Caco-2 (cell line): ENCODE data around the gene TRIM8. TPM values are rescaled to one million over a fixed set of nuclear protein-coding genes. Genes with fewer than 3 reads are reported as not detected.
"Not testable (repeated sequence)": the region's sequence is repeated elsewhere in the genome, so short reads cannot be mapped to it uniquely, and the experiment has no call there.

Experiments used
- BruUV-seq: library from RNA; stranded (reverse); fragments of 400-500 nt; replicated peaks from 2 replicates; lab custom pipeline; 2021; lab: Mats Ljungman, UMichigan
- CTCF ChIA-PET: fragments of 300-600 bp; sonication (Branson Sonifier 250); formaldehyde crosslinking; loops from one replicate; lab custom pipeline; 2022; ENCODE audit warnings: antibody characterized with exemption; lab: Charles Lee
- POLR2A ChIA-PET: fragments of 300-600 bp; sonication (Branson Sonifier 250); formaldehyde crosslinking; loops from one replicate; lab custom pipeline; 2022; ENCODE audit warnings: antibody characterized with exemption; lab: Charles Lee
- DNase-seq, 2 experiments: peaks; one replicate each; pipeline versions ENCODE4 v3.0.0 to v3.0.0-alpha.2; 2020 to 2022
- H3K27me3 ChIP-seq: replicated peaks from 2 replicates; pipeline ENCODE4 v1.6.0; 2011; ENCODE audit warnings: low read length; ENCODE audit not compliant: control insufficient read depth, insufficient read depth
- H3K36me3 ChIP-seq: 2 replicates; pipeline ENCODE4 v1.5.1; 2011; ENCODE audit warnings: low read length; ENCODE audit not compliant: control insufficient read depth, insufficient read depth
- H3K4me1 ChIP-seq: fragments of 250-450 bp; sonication (Bioruptor Pico); 2 replicates; pipeline ENCODE4 v1.5.1; 2020; ENCODE audit warnings: mild to moderate bottlenecking
- H3K4me3 ChIP-seq: 2 replicates; pipeline ENCODE4 v1.5.1; 2011; ENCODE audit warnings: low read depth, mild to moderate bottlenecking, control low read depth, low read length
- H3K9me3 ChIP-seq: fragments of 250-450 bp; sonication (Bioruptor Pico); 2 replicates; pipeline ENCODE4 v1.5.1; 2020; ENCODE audit warnings: mild to moderate bottlenecking, moderate library complexity
- H3K27ac Mint-ChIP-seq: one replicate; pipeline ENCODE4 v1.8.0; 2022; ENCODE audit warnings: mixed read lengths; ENCODE audit not compliant: unreplicated experiment
- H3K27me3 Mint-ChIP-seq: one replicate; pipeline ENCODE4 v1.8.0; 2022; ENCODE audit warnings: mixed read lengths; ENCODE audit not compliant: insufficient read depth, unreplicated experiment
- H3K36me3 Mint-ChIP-seq: one replicate; pipeline ENCODE4 v1.8.0; 2022; ENCODE audit warnings: mild to moderate bottlenecking, mixed read lengths; ENCODE audit not compliant: insufficient read depth, unreplicated experiment
- H3K4me1 Mint-ChIP-seq: one replicate; pipeline ENCODE4 v1.8.0; 2022; ENCODE audit warnings: low read depth, mixed read lengths; ENCODE audit not compliant: unreplicated experiment
- H3K4me3 Mint-ChIP-seq: one replicate; pipeline ENCODE4 v1.8.0; 2022; ENCODE audit warnings: mild to moderate bottlenecking, moderate library complexity, mixed read lengths; ENCODE audit not compliant: unreplicated experiment
- H3K9me3 Mint-ChIP-seq: one replicate; pipeline ENCODE4 v1.8.0; 2022; ENCODE audit warnings: mixed read lengths; ENCODE audit not compliant: unreplicated experiment
- intact Hi-C: fragments of 100-400 bp; cut with micrococcal nuclease; formaldehyde crosslinking; loops from one replicate; pipeline ENCODE4 v1.10.0; 2022; ENCODE audit not compliant: unreplicated experiment
- total RNA-seq: library from RNA; stranded (reverse); gene quantifications from 2 replicates; pipeline ENCODE4 v1.2.3, GENCODE V29; 2022
- TF ChIP-seq, protein P1 (sequence below), 2 experiments: fragments of 200-600 bp in 1 of 2; IDR thresholded peaks; 1 replicate in 1 of 2; 2 replicates in 1 of 2; pipeline versions ENCODE4 v1.5.1 to v1.8.0; 2011 to 2022; ENCODE audit warnings: antibody characterized with exemption in 1 of 2, control low read depth in 1 of 2, inconsistent platforms in 1 of 2, low read depth in 1 of 2, low read length in 1 of 2, mild to moderate bottlenecking in 1 of 2, moderate library complexity in 1 of 2; ENCODE audit not compliant: insufficient read depth in 1 of 2, severe bottlenecking in 1 of 2, unreplicated experiment in 1 of 2

TRIM8 gene
- total RNA-seq, 1 experiment from 2014 or later = 40.9 TPM

DNA sequence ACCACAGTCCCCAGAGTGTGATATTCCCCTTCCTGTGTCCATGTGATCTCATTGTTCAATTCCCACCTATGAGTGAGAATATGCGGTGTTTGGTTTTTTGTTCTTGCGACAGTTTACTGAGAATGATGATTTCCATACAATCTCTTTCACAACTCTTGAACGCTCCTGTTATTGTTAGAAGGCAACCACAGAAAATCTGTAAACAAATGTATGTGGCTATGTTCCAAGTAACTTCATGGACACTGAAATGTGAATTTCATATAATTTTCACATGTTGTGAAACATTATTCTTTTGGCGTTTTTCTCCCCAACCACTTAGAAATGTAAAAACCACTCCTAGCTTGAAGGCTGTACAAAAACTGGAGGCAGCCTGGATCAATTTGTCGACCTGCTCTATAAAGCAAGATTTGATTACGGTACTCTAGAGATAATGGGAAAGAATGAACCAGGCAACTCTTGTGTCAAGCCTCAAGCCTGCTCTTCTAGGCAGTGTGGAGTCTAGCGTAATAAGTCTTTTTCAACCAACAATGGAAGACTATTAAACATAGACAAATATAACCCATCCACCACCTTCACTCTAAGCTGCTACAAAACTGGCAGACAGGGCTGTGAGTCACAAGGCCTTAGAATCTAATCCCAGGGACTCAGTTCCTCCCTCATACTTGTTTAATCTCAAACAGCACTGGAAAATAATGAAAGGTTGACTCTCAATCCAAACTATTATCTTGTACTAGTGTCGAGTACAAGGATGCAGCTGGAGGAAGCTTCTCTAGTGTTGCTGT, 47.2 kb downstream of the TRIM8 start:
- Mint-ChIP-seq H3K4me3 (no peak overlapping the region), H3K4me1 (no peaks in the 10 kb centered on the region), H3K36me3 (peaks cover 11% of the 10 kb centered on the region)

GRCh38 chr10:102695401-102695800, 51.1 kb downstream of the TRIM8 start:
- BruUV-seq, H3K4me3 Mint-ChIP-seq, CTCF ChIA-PET, H3K4me1 Mint-ChIP-seq, H3K27me3 ChIP-seq, H3K4me1 ChIP-seq, H3K9me3 Mint-ChIP-seq, H3K9me3 ChIP-seq, H3K27ac Mint-ChIP-seq, H3K36me3 ChIP-seq, H3K4me3 ChIP-seq, DNase-seq, H3K27me3 Mint-ChIP-seq, intact Hi-C loops: not testable (repeated sequence)
- H3K36me3 Mint-ChIP-seq = peaks cover 35% of the 10 kb centered on the region
- POLR2A ChIA-PET = interaction anchor here (0.7 kb wide), 1 partner anchor 57 kb away, joined by 4 read pairs; no protein-coding TSS in a partner anchor

More for the DNA sequence above, 47.2 kb downstream of the TRIM8 start:
- H3K27ac Mint-ChIP-seq = no peak overlapping the region
- POLR2A ChIA-PET = no interaction called here
- H3K4me3 ChIP-seq = no peak overlapping the region
- DNase-seq = no peak
- H3K36me3 ChIP-seq = no peaks in the 10 kb centered on the region
- BruUV-seq = no TSS peak
- no peaks in the 10 kb centered on the region for H3K9me3 ChIP-seq
- TF ChIP-seq, protein P1, sequence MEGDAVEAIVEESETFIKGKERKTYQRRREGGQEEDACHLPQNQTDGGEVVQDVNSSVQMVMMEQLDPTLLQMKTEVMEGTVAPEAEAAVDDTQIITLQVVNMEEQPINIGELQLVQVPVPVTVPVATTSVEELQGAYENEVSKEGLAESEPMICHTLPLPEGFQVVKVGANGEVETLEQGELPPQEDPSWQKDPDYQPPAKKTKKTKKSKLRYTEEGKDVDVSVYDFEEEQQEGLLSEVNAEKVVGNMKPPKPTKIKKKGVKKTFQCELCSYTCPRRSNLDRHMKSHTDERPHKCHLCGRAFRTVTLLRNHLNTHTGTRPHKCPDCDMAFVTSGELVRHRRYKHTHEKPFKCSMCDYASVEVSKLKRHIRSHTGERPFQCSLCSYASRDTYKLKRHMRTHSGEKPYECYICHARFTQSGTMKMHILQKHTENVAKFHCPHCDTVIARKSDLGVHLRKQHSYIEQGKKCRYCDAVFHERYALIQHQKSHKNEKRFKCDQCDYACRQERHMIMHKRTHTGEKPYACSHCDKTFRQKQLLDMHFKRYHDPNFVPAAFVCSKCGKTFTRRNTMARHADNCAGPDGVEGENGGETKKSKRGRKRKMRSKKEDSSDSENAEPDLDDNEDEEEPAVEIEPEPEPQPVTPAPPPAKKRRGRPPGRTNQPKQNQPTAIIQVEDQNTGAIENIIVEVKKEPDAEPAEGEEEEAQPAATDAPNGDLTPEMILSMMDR (IDR thresholded peaks at IDR 0.05; ENCODE audit: insufficient read depth in 1 of 2, low read depth in 1 of 2, low read length in 1 of 2, severe bottlenecking in 1 of 2, unreplicated experiment in 1 of 2) = no peak
- CTCF ChIA-PET = no interaction called here
- no peaks in the 10 kb centered on the region for H3K27me3 Mint-ChIP-seq
- no peaks in the 10 kb centered on the region for H3K4me1 ChIP-seq
- H3K27me3 ChIP-seq = no peaks in the 10 kb centered on the region
- no peaks in the 10 kb centered on the region for H3K9me3 Mint-ChIP-seq
- intact Hi-C loops = no loop called here

- DNase-seq = no peak
- H3K27me3 Mint-ChIP-seq = no peaks in the 10 kb centered on the region
- POLR2A ChIA-PET = no interaction called here
- peaks cover 35% of the 10 kb centered on the region for H3K36me3 Mint-ChIP-seq
- no peak overlapping the region for H3K27ac Mint-ChIP-seq
- H3K4me1 ChIP-seq = no peaks in the 10 kb centered on the region
- intact Hi-C loops = no loop called here
- no TSS peak for BruUV-seq
- no peaks in the 10 kb centered on the region for H3K4me1 Mint-ChIP-seq
- CTCF ChIA-PET = interaction anchor here (0.7 kb wide), 1 partner anchor 18 kb away, joined by 3 read pairs; no protein-coding TSS in a partner anchor
- no peaks in the 10 kb centered on the region for H3K9me3 Mint-ChIP-seq
- no peak overlapping the region for H3K4me3 ChIP-seq
- H3K36me3 ChIP-seq = no peaks in the 10 kb centered on the region
- no peaks in the 10 kb centered on the region for H3K9me3 ChIP-seq
- H3K27me3 ChIP-seq = no peaks in the 10 kb centered on the region
- no peak overlapping the region for H3K4me3 Mint-ChIP-seq
- TF ChIP-seq, protein P1 (IDR thresholded peaks at IDR 0.05; ENCODE audit: insufficient read depth in 1 of 2, low read depth in 1 of 2, low read length in 1 of 2, severe bottlenecking in 1 of 2, unreplicated experiment in 1 of 2) = no peak
These were observed 52.5 kb downstream of the TRIM8 start for GRCh38 chr10:102696736-102697135.
